Measurements from ENCODE around the gene ITLN1.
"Not testable (repeated sequence)": the region's sequence is repeated elsewhere in the genome, so short reads cannot be mapped to it uniquely, and the experiment has no call there.

Gene ITLN1

DNA sequence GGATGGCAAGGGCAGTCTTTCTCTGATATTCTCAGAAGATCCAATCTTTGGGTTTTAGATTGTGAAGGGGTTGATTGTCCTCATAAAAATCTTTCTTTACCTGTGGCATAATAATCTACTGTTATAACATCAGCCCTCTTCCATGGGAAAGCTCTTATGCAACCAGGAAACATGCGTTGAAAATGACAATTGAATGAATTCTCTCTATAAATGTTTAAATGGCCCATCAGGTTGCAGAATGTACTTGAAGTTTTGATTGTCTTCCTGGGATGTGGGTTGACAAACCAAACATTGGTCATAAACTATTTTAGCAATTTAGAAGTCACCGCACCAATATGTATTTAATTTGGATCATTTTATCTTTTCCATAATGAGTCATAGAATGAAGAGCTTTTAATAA is 31.7 kb upstream of the ITLN1 start:
- no peaks in the 10 kb centered on the region for H3K9me3 ChIP-seq (ENCODE audit: insufficient read depth, low read length, severe bottlenecking)
- no peak for ATAC-seq (ENCODE audit: insufficient read depth, low read depth)

DNA sequence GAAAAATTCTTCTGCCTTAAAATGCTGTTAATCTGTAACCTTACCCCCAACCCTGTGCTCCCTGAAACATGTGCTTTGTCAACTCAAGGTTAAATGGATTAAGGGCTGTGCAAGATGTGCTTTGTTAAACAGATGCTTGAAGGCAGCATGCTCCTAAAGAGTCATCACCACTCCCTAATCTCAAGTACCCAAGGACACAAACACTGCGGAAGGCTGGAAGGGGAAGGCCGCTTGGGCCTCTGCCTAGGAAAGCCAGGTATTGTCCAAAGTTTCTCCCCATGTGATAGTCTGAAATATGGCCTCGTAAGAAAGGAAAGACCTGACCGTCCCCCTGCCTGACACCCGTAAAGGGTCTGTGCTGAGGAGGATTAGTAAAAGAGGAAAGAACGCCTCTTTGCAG is 28.2 kb upstream of the ITLN1 start:
- H3K4me2 ChIP-seq (ENCODE audit: insufficient read depth, low read length); H3K27ac ChIP-seq (ENCODE audit: low read length): not testable (repeated sequence)

More for the DNA sequence above, 31.7 kb upstream of the ITLN1 start:
- Histone ChIP-seq H4K20me1 (ENCODE audit: insufficient read depth, low read length) (no peaks in the 10 kb centered on the region), H3K79me2 (ENCODE audit: insufficient read depth, low read length) (no peaks in the 10 kb centered on the region), H3K4me2 (ENCODE audit: insufficient read depth, low read length) (no peak overlapping the region), H3K27me3 (ENCODE audit: insufficient read depth, low read length, poor library complexity) (no peaks in the 10 kb centered on the region), H2AFZ (ENCODE audit: low read depth, low read length) (no peak overlapping the region), H3K4me3 (ENCODE audit: low read depth in 1 of 2, low read length in 2 of 2) (no peak overlapping the region), H3K4me1 (ENCODE audit: insufficient read depth, low read length) (no peaks in the 10 kb centered on the region), H3K27ac (ENCODE audit: low read length) (no peak overlapping the region), H3K36me3 (ENCODE audit: insufficient read depth, low read length) (no peaks in the 10 kb centered on the region), H3K9ac (ENCODE audit: low read depth, low read length) (no peak overlapping the region)
- no peak for DNase-seq
- TF ChIP-seq EZH2 (IDR thresholded peaks at IDR 0.05; ENCODE audit: borderline replicate concordance, low read depth, low read length, severe bottlenecking) = no peak
- TF ChIP-seq, protein P1, sequence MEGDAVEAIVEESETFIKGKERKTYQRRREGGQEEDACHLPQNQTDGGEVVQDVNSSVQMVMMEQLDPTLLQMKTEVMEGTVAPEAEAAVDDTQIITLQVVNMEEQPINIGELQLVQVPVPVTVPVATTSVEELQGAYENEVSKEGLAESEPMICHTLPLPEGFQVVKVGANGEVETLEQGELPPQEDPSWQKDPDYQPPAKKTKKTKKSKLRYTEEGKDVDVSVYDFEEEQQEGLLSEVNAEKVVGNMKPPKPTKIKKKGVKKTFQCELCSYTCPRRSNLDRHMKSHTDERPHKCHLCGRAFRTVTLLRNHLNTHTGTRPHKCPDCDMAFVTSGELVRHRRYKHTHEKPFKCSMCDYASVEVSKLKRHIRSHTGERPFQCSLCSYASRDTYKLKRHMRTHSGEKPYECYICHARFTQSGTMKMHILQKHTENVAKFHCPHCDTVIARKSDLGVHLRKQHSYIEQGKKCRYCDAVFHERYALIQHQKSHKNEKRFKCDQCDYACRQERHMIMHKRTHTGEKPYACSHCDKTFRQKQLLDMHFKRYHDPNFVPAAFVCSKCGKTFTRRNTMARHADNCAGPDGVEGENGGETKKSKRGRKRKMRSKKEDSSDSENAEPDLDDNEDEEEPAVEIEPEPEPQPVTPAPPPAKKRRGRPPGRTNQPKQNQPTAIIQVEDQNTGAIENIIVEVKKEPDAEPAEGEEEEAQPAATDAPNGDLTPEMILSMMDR (IDR thresholded peaks at IDR 0.05; ENCODE audit: borderline replicate concordance, extremely low read depth, low read length, poor library complexity, severe bottlenecking) = no peak

DNA sequence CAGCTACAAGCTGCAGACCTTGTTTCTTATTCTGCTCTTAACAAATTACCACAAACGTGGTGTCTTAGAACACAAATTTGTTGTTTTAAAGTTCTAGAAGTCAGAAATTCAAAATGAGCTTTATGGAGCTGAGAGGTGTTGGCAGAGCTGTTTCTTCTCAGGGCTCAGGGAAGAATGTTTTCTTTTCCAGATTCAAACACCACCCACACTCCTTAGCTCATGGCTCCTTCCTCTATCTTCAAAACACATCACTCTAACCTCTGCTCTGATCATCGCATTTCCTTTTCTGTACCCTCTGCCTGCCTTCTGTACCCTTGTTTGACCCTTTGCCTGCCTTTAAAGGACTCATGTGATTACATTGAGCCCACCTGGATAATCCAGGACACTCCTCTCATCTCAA is 26.9 kb upstream of the ITLN1 start:
- Histone ChIP-seq H4K20me1 (ENCODE audit: insufficient read depth, low read length) (no peaks in the 10 kb centered on the region), H3K9me3 (ENCODE audit: insufficient read depth, low read length, severe bottlenecking) (no peaks in the 10 kb centered on the region), H3K4me3 (ENCODE audit: low read depth in 1 of 2, low read length in 2 of 2) (no peak overlapping the region), H3K4me1 (ENCODE audit: insufficient read depth, low read length) (no peaks in the 10 kb centered on the region), H3K36me3 (ENCODE audit: insufficient read depth, low read length) (no peaks in the 10 kb centered on the region), H3K27me3 (ENCODE audit: insufficient read depth, low read length, poor library complexity) (no peaks in the 10 kb centered on the region), H3K4me2 (ENCODE audit: insufficient read depth, low read length) (no peak overlapping the region), H3K9ac (ENCODE audit: low read depth, low read length) (no peak overlapping the region), H3K79me2 (ENCODE audit: insufficient read depth, low read length) (no peaks in the 10 kb centered on the region), H3K27ac (ENCODE audit: low read length) (no peak overlapping the region), H2AFZ (ENCODE audit: low read depth, low read length) (no peak overlapping the region)
- TF ChIP-seq, protein P1 (IDR thresholded peaks at IDR 0.05; ENCODE audit: borderline replicate concordance, extremely low read depth, low read length, poor library complexity, severe bottlenecking) = no peak
- no peak for TF ChIP-seq EZH2 (IDR thresholded peaks at IDR 0.05; ENCODE audit: borderline replicate concordance, low read depth, low read length, severe bottlenecking)
- DNase-seq (no peak), ATAC-seq (ENCODE audit: insufficient read depth, low read depth) (no peak)

More for the DNA sequence above, 28.2 kb upstream of the ITLN1 start:
- H3K4me3 ChIP-seq (ENCODE audit: low read depth in 1 of 2, low read length in 2 of 2); H3K9me3 ChIP-seq (ENCODE audit: insufficient read depth, low read length, severe bottlenecking); H3K79me2 ChIP-seq (ENCODE audit: insufficient read depth, low read length); H4K20me1 ChIP-seq (ENCODE audit: insufficient read depth, low read length); ATAC-seq (ENCODE audit: insufficient read depth, low read depth); H3K27me3 ChIP-seq (ENCODE audit: insufficient read depth, low read length, poor library complexity); H3K9ac ChIP-seq (ENCODE audit: low read depth, low read length); DNase-seq; H3K36me3 ChIP-seq (ENCODE audit: insufficient read depth, low read length); H2AFZ ChIP-seq (ENCODE audit: low read depth, low read length); H3K4me1 ChIP-seq (ENCODE audit: insufficient read depth, low read length): not testable (repeated sequence)

DNA sequence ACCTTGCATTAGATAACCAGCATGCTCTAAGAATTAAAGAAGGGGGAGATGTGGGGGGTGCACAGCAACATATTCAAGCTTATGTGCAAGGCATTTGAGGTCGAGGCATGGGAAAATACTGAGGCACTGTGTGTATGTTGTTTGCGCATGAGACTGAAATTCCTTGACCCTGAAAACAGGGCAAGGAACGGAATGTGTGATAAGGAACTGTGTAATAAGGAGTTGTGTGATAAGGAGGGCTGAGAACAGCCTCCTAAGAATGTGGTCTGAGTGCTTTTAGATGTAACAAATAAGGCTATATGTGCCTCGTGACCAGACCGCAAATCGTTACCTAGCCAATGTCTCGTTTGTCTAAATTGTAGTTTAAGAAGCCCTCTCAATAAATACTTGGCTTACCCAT is 26.5 kb upstream of the ITLN1 start:
- no peak for TF ChIP-seq EZH2 (IDR thresholded peaks at IDR 0.05; ENCODE audit: borderline replicate concordance, low read depth, low read length, severe bottlenecking)

More for the DNA sequence above, 26.5 kb upstream of the ITLN1 start:
- Histone ChIP-seq H3K4me1 (ENCODE audit: insufficient read depth, low read length) (no peaks in the 10 kb centered on the region), H3K9ac (ENCODE audit: low read depth, low read length) (no peak overlapping the region), H3K4me2 (ENCODE audit: insufficient read depth, low read length) (no peak overlapping the region), H3K27ac (ENCODE audit: low read length) (no peak overlapping the region), H3K9me3 (ENCODE audit: insufficient read depth, low read length, severe bottlenecking) (no peaks in the 10 kb centered on the region), H3K4me3 (ENCODE audit: low read depth in 1 of 2, low read length in 2 of 2) (no peak overlapping the region), H3K27me3 (ENCODE audit: insufficient read depth, low read length, poor library complexity) (no peaks in the 10 kb centered on the region), H3K36me3 (ENCODE audit: insufficient read depth, low read length) (no peaks in the 10 kb centered on the region), H3K79me2 (ENCODE audit: insufficient read depth, low read length) (no peaks in the 10 kb centered on the region), H4K20me1 (ENCODE audit: insufficient read depth, low read length) (no peaks in the 10 kb centered on the region), H2AFZ (ENCODE audit: low read depth, low read length) (no peak overlapping the region; the same call in 1 of the 2 replicates)
- no peak for ATAC-seq (ENCODE audit: insufficient read depth, low read depth)
- no peak for DNase-seq
